ENCODE measurements around the gene N4BP2L2.

DNA sequence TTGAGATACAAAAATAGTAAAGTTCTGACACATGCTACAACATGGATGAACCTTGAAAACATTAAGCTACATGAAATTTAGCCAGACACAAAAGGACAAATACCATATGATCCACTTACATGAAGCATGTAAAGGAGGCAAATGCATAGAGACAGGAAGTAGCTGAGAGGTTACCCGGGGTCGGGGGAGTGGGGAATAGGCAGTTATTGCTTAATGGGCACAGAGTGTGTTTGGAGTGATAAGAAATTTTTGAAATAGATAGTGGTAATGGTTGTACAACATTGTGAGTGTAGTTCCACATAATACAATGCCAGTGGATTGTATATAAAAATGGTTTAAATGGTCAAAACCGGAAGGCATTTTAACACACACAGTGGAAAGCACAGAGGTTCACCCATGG, 115.0 kb downstream of the N4BP2L2 start:
- TF ChIP-seq, protein P1, sequence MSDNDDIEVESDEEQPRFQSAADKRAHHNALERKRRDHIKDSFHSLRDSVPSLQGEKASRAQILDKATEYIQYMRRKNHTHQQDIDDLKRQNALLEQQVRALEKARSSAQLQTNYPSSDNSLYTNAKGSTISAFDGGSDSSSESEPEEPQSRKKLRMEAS (IDR thresholded peaks at IDR 0.05) = no peak
- TF ChIP-seq, protein P2, sequence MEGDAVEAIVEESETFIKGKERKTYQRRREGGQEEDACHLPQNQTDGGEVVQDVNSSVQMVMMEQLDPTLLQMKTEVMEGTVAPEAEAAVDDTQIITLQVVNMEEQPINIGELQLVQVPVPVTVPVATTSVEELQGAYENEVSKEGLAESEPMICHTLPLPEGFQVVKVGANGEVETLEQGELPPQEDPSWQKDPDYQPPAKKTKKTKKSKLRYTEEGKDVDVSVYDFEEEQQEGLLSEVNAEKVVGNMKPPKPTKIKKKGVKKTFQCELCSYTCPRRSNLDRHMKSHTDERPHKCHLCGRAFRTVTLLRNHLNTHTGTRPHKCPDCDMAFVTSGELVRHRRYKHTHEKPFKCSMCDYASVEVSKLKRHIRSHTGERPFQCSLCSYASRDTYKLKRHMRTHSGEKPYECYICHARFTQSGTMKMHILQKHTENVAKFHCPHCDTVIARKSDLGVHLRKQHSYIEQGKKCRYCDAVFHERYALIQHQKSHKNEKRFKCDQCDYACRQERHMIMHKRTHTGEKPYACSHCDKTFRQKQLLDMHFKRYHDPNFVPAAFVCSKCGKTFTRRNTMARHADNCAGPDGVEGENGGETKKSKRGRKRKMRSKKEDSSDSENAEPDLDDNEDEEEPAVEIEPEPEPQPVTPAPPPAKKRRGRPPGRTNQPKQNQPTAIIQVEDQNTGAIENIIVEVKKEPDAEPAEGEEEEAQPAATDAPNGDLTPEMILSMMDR (IDR thresholded peaks at IDR 0.05; ENCODE audit: low read depth, low read length, missing input control) = no peak
- TF ChIP-seq YY1 (IDR thresholded peaks at IDR 0.05) (no peak), TAF1 (conservative IDR thresholded peaks at IDR 0.05) (no peak), SP1 (IDR thresholded peaks at IDR 0.05) (peak; percentile 7), RXRA (IDR thresholded peaks at IDR 0.05) (peak; percentile 32 to 55), RAD21 (IDR thresholded peaks at IDR 0.05) (no peak), GABPA (IDR thresholded peaks at IDR 0.05 in 1 of 2, conservative IDR thresholded peaks at IDR 0.05 in 1 of 2) (no peak), REST (IDR thresholded peaks at IDR 0.05) (no peak)

Measured in liver (tissue), 3 donors.